HG03520 (cell line): ENCODE results near the gene ADGRF5.
"Not testable (repeated sequence)": the region's sequence is repeated elsewhere in the genome, so short reads cannot be mapped to it uniquely, and the experiment has no call there.

Experiments used
- ATAC-seq: cut with Tn5 transposase; IDR thresholded peaks from one replicate; pipeline ENCODE4 v1.9.1; 2021; ENCODE audit warnings: mild to moderate bottlenecking, moderate library complexity; ENCODE audit not compliant: unreplicated experiment

ADGRF5 gene

DNA sequence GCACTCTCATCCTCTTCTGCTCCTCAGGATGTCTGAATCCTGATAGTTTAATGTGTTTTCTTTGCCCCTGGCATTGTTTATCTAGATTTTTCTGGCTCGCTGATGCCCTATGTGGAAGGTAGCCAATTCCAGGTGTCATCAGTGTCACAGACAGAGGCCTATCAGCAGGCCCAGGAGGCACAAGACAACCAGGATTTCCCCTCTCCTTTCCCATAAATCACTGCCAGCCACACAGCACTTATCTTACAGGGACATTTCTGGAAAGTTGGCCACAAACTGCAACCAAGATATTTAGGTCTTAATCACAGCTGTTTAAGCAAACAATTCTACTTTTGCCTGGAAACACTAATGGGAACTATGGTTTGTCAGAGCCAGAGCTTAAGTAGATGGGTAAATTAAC lies 28.1 kb downstream of the ADGRF5 start:
- ATAC-seq, result no peak

DNA sequence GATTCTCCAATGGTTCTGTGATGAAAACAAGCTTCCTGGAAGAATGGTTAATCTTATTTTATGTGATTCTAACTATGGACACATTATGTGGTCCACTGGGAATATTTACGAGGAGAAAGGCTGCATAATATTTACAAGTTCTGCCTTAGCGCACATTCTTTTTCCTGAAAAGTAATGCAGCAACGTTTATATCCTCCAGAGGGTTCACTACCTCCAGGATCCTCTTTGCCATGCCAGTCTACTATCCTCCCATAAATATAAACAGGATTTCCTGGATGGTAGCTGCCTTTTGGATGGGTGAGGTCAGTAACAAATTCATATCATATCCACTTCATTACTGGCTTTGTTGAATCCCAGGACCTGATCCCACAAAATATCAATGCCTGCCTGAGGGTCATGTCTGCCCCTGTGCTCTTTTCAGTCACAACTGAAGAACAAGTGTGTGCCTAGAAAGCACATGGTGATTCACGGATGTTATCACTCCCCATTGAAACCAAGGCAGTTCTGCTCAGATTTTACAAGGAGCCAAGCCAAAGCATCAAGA lies 30.4 kb downstream of the ADGRF5 start:
- no peak for ATAC-seq

DNA sequence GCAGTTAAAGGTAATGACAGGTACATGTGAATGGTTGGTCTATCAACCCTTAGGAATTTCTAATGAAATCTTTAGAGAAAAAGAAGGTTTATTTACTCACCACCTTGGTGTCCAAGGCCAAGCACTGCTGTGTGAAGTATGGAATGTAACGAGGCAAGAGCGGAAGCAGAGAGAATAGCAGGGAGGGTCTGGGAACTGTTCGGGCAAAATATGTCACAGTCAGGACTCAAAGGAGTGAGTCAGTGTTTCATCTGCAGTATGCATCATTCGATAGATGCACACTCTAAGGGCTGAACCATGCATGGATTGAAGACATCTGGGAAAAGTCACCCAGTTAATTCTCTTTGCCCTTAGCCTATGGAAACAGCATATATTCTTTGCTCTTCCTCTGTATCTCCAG lies 33.2 kb downstream of the ADGRF5 start:
- ATAC-seq, result no peak

DNA sequence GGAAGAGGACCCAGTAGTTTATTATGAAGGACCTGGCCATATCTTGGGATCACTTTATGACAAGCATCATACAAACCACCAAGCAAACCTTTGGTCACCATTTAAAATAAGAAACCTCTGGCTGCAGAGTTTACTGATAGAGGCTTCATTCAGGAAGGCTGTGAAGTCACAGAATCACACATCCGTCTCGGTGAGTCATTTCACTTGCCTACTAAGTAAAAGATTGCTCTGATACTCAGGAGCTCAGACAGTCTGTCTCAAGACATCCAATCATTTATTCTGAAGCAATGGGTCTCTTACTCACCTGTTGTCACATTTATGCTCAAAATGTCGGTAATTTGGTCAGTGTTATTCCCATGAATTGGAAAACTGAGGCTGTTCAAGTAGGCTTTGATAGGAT lies 33.7 kb downstream of the ADGRF5 start:
- ATAC-seq, result no peak

DNA sequence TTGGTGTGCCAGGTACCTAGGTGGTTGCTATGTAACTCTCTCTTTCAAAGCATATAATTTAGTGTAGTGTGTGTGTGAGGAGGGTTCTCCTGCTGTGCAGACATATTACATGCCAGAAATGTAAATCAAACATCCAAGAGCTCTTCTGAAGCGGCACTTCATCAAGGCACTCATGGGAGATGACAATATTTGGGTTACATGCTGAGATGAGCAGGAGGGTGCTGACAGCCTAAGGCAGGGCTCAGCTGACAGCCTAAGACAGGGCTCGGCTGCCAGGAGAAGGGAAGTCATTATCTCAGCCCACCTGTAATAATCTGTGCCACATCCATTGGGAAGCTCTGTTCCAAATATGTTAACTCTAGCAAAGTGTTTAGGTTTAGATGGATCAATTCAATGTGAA lies 39.1 kb downstream of the ADGRF5 start:
- ATAC-seq, result no peak

DNA sequence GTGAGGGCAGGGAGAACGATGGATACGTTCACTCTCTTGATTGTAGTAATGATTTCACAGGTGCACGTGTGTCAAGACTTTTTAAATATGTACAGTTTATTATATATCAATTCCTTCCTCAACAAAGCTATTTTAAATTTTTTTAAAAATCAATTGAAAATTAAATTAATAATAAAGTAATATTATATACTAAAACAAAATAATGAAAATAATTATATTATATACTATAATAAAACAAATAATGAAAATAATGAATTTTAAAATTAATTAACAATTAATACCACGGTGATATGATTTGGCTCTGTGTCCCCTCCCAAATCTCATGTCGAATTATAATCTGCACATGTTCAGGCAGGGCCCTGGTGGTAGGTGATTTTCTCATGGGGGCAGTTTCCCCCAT lies 42.7 kb downstream of the ADGRF5 start:
- no peak for ATAC-seq

DNA sequence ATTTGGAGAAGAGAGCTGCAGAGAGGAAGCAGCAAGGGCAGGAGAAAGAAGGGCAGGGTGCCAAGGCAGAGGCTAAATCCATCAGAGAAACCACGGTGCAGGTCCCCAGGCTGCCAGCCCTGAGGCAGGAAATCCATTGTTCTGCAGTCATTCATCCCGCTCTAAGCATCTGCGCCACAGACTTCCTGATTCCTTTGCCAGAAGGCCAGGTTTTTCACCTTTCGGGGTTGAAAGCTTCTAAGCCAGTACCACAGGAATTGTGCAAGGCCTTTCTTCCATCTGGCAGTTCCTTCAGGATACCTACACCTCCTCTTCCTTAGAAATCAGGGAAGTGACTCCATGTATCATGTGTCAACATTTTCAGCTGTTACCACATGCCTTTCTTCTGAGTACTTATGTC lies 45.6 kb downstream of the ADGRF5 start:
- ATAC-seq, result no peak

DNA sequence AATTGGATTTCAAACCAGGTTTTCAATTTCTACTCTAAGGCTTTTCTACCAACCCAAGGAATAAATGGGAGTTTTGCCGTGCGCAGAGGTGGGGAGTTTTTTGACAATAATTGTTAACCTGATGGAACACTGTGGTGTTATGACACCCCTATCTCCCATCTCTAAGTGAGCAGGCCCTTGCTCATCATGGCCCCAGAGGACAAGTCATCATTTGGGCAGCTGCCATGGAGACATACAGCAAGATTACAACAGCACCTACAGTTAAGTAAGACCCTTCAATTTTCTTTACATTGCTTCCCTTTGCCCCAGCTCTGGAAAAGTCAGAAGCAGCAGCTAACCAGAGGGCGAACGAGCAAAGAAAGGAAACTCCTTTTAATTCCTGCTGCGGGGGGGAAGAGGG lies 54.3 kb downstream of the ADGRF5 start:
- no peak for ATAC-seq

DNA sequence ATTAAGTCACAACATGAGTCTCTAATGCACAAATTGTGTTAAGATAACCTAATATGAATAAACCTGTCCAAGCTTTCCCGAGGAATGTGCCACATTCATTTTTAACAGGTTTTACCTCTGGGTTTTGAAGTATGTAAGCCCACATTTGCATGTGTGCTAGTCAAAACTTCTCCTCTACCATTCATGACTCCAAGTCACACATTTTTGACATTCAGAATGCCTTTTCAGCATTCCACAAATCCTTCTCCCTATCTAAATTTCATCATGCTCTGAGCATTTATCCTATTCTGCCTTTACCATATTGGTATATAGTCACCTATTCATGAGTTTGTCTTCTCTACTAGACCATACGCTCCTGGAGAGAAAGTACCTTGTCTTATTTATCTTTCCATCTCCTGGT lies 56.5 kb downstream of the ADGRF5 start:
- ATAC-seq, result no peak

DNA sequence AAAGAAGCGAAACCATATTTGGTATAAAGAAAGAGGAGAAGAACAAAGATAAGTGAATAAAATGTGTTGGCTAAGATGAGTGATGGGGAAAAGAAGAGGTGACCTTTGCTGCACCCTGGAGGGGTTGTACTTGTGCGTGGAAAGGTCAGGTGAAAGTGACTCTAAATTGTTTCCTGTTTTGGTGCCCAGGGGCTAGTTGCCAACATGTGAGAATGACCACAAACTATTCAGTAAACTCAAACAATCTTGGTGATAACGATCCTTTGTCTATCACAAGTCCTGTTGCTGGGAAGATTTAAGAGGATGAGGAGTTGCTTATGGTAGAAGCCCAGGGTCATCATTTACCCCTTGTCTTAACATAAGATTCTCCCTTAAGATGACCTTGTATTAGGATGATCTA lies 57.9 kb downstream of the ADGRF5 start:
- no peak for ATAC-seq

DNA sequence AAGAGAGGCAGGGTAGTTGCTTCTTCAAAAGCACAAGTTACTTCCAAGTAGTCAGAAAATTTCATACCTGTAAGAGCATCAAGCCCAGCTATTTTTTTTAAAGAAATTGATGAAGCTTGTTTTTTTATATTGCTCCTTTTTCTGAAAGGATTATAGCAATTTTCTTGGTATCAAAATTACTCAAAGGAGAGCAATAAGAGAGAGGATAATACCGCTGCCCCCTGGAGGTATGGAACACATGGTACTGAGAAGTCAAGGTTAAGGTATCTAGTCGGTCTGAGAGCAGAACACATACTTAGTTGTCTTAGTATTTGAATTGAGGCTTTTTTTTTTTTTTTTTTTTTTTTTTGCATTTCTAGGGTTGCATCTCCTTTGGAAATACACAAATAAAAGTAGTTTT lies 59.4 kb downstream of the ADGRF5 start:
- ATAC-seq, result no peak

DNA sequence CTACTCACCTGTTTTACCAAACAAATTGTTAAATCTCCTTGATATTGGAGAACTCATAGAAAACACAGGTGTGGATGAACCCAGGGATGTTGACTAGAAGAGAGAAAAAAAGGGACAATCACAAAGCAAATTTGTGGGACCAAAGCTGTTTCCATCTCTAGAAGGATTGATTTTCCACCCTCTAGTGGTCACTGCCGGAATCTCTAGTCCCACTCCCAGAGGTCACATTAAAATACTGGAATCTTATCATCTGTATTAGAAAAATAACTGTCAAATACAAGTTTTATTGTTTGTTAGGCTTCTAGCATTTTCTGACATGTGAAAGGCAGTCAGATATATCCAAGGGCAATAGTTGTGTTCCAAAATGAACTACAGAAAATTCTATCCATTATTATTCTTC lies 65.8 kb downstream of the ADGRF5 start:
- ATAC-seq, result not testable (repeated sequence)

DNA sequence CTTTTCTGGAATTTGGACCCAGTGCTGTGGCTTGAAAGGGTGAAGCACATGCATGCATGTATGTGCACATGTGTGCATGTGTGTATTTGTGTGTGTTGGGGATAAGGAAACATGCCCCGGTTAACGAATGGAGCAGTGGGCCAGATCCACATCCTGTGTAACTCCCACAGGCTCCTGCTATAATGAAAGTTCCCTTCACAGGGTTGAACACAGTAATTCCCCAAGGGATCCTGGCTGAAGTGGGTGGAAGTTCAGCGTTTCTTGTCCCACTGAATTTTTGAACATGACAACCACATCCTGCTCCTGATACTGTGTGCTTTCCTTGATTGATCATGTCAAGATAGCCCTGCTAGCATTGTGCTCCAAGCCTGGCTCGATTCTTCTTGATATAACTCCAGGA lies 70.2 kb downstream of the ADGRF5 start:
- ATAC-seq, result not testable (repeated sequence)

DNA sequence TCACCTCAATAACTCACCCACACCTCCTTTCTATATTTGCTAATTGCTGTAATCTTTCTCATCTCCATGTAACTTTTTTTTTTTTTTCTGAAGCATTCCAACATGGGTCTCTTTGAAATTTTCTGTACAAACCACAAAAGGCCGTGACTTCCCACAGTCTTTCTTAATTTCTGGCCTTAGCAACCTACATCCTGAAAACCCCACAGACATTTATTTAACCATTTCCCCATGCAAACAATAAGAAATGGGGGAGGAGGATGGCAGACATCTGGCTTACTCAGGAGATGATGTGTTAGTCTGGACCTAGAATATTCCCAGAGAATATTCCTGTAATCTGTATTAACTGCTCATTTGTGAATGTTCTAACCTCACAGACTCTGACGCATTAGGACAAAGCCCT lies 70.9 kb downstream of the ADGRF5 start:
- ATAC-seq, result no peak

DNA sequence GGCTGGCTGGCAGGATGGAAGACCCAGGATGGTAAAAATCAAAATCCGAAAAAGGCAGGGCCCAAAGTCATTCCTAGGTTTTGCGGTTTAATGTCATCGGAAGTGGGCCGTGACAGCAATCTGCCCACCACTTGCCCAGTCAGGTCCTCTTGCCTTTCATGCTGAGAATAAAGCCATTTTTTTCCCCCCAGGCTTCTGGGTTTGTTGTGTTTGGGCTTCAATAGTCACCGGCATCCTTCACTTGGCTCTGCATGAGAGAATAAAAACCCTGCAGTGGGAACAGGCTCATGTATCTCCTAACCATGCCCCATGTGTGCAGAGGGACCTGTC lies 72.4 kb downstream of the ADGRF5 start:
- no peak for ATAC-seq

DNA sequence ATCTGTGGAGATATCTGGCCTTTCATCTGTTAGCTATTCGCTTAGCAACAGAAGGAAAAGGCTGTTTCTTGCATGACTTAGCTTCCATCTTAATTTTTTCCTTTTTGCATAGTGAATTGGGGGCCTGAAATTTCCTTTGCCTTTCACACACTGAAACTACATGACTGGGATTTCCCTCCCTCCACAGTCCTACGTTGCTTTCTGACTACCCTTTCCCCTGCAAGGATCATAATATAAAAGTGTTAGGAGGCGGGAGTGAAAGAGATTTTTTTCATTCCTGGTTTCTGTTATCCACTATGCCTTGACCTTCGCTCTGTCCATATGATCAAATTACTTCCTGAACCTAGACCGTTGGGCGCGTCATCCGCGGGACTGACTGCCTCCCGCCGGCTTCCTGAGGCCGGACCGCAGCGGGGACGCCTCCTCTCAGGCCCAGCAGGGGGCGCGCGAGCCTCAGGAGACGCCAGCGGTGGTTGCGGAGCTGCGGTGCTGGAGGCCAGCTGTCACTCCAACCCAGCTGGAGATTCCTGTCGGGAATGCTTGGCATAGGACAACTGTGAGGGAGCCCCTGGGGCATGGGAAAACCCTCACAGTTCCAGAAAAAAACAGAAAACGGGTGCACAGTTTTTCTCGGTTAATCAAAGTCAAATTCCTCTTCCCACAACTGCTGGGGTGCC lies 72.9 kb downstream of the ADGRF5 start:
- peak; percentile 76 for ATAC-seq

DNA sequence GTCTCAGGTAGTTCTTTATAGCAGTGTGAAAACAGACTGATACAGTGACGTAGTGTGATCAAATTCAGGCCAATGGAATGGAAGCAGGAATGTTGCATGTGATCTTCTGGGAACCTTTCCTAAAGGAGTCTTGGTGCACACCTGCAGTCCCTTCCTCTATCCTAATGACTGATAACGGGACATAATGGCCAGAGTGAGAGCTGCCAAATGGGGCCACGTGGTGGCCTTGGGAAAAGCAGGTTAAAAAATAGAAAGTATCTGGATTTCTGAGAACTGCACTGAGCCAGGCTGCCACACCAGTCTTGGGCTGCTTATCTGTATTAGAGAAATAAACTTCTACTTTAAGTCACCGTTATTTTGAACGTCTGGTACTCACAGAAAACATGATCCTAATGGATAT lies 76.6 kb downstream of the ADGRF5 start:
- no peak for ATAC-seq

DNA sequence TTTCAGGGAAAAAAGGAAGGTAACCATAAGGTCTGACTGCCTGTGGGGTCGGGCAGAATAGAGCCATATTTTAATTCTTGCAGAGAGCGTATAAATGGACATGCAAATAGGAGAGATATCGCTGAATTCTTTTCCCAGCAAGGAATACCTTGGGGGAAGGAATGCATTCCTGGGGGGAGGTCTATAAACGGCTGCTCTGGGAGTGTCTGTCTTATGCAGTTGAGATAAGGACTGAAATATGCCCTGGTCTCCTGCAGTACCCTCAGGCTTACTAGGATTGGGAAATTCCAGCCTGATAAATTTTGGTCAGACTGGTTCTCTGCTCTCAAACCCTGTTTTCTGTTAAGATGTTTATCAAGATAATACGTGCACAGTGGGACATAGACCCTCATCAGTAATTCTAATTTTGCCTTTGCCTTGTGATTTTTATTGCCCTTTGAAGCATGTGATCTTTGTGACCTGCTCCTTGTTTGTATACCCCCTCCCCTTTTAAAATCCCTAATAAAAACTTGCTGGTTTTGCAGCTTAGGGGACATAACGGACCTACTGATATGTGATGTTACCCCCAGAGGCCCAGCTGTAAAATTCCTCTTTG lies 79.4 kb downstream of the ADGRF5 start:
- ATAC-seq, result not testable (repeated sequence)

DNA sequence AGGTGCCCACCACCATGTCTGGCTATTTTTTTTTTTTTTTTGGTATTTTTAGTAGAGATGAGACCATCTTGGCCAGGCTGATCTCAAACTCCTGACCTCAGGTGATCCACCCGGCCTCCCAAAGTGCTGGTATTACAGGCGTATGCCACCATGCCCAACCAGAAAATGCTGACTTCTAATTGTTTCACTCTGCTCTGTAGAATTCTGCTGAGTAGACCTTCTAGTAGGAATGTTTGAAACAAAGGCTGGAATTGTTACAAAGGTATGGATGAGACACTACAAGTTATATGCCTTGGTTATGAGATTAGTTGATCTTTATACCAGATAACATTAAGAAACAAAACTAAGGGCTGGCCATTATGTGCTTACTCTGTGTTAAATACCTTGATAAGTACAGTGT lies 83.7 kb downstream of the ADGRF5 start:
- no peak for ATAC-seq

DNA sequence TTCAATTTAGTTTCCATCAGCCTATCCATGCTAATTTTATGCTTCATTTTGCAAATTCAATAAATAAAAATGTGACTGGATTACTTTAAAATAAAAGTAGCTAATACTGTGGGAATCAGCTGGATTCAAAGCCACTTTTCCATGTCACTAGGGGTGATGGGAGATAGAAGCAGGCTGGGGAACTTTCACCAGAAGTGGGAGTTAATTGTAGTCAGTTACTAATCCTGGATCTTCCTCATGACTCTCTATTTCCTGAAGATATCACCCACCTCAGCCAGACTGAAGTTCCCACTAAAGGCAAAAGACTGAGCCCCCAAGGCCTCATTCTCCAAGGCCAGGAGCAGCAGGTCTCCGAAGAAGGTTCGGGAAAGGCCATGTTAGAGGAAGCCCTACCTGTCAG lies 86.7 kb downstream of the ADGRF5 start:
- ATAC-seq, result not testable (repeated sequence)

DNA sequence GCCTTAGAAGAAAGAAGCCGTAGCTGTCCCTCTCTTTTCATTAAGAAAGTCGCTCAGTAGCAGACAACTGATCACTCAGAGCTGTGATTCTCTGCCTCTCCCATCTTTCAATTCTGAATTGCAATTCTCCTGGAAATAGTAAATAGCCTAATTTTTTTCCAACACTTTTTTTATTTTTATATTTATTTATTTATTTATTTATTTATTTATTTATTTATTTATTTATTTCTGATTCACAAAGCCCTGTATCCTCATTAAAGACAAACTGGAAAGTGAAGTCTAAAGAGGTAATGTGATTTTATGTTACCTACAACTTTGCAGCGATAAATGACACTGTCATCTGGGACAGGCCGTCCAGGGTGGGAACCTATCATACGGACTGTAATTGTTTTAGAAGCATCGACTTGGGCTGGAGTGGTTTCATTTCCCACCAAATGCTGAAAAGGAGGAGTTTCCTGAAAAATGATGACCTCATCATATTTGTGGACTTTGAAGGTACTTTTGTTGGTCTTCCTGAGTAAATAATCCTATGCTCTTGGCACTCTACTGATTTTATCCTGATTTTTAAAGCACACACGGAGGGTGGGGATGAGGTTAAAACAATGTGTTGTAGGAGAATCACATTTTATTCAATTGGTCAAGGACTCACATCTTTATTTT lies 87.4 kb downstream of the ADGRF5 start:
- not testable (repeated sequence) for ATAC-seq

DNA sequence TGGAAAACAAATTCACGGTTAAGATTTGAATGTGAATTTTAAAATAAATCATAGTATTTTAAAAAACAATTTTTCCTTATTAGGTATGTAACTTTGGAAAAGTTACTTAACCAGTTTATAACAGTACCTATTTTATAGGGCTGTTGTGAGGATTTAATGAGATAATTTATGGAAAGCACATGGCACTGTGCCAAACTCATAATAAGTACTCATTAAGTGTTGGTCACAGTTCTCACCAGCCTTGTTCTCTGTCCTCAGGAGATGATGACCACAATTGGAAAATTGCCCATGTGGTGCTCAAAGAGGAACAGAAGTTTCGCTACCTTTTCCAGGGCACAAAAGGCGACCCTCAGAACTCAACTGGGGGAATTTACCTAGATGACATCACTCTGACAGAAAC lies 88.9 kb downstream of the ADGRF5 start:
- ATAC-seq, result no peak
